ENCODE results near the gene ADPRHL1.

GRCh38 chr13:113350065-113350937 is 103.0 kb downstream of the ADPRHL1 start:
- no peak for TF ChIP-seq CTCF (IDR thresholded peaks at IDR 0.05)
- no peak for TF ChIP-seq ZFX (IDR thresholded peaks at IDR 0.05; ENCODE audit: borderline replicate concordance)

Data from 22Rv1 (cell line).